K562 (cell line): ENCODE measurements around the gene VMP1. TPM values are rescaled to one million over a fixed set of nuclear protein-coding genes. Genes with fewer than 3 reads are reported as not detected.

Source experiments
- ATAC-seq: fragments of 200-7000 bp; cut with Tn5 transposase; 3 replicates; pipeline ENCODE4 v1.9.1; 2020; ENCODE audit warnings: moderate library complexity
- BruUV-seq: library from RNA; stranded (reverse); fragments of 400-500 nt; replicated peaks from 2 replicates; lab custom pipeline; 2021; lab: Mats Ljungman, UMichigan
- CTCF ChIA-PET: fragments of 300-600 bp; formaldehyde crosslinking; extraction: SDS; loops from one replicate; lab custom pipeline; 2021; ENCODE audit warnings: low intra/inter-chr PET ratio; lab: Yijun Ruan, JAX
- POLR2A ChIA-PET: fragments of 300-600, 350-650 bp; sonication (Branson Sonifier 250); formaldehyde crosslinking; extraction: SDS; loops from one replicate; lab custom pipeline; 2021; ENCODE audit warnings: antibody characterized with exemption, inconsistent platforms; lab: Yijun Ruan, JAX
- DNase-seq, 4 experiments: peaks; one replicate each; pipeline versions ENCODE4 v3.0.0 to v3.0.0-alpha.2; 2011 to 2018; ENCODE audit warnings: low spot score in 3 of 4, mixed read lengths in 3 of 4; ENCODE audit errors: extremely low read depth in 1 of 4
- FAIRE-seq: peaks from 2 replicates; lab custom pipeline; 2011; peaks lifted over from hg19 to GRCh38; lab: Jason Lieb, UNC
- H2AFZ ChIP-seq: 2 replicates; pipeline ENCODE4 v1.6.0; 2011; ENCODE audit warnings: low read depth, low read length, control low read depth, inconsistent platforms
- H3K27ac ChIP-seq: fragments of 200-600 bp; 3 replicates; pipeline ENCODE4 v1.8.0; 2011; ENCODE audit warnings: low read depth, mild to moderate bottlenecking, control low read depth, inconsistent platforms, low read length, moderate library complexity, mixed read lengths; ENCODE audit errors: extremely low read depth
- H3K27me3 ChIP-seq, 2 experiments: fragments of 300-600 bp in 1 of 2; 2 replicates in 1 of 2; 3 replicates in 1 of 2; pipeline versions ENCODE4 v1.6.0 to v1.8.0; 2011; ENCODE audit warnings: inconsistent platforms in 2 of 2, low read length in 2 of 2, mild to moderate bottlenecking in 1 of 2, mixed read lengths in 1 of 2, moderate library complexity in 1 of 2; ENCODE audit not compliant: control insufficient read depth in 2 of 2, insufficient read depth in 2 of 2
- H3K36me3 ChIP-seq: fragments of 300-600 bp; 3 replicates; pipeline ENCODE4 v1.8.0; 2011; ENCODE audit warnings: mild to moderate bottlenecking, low read length, inconsistent platforms; ENCODE audit not compliant: control insufficient read depth, insufficient read depth
- H3K4me1 ChIP-seq, 2 experiments: fragments of 200-600 bp in 1 of 2; replicated peaks in 1 of 2; 2 replicates in 1 of 2; 3 replicates in 1 of 2; pipeline versions ENCODE4 v1.5.1 to v1.8.0; 2011; ENCODE audit warnings: inconsistent platforms in 2 of 2, low read length in 2 of 2, mild to moderate bottlenecking in 1 of 2, mixed read lengths in 1 of 2, moderate library complexity in 1 of 2; ENCODE audit not compliant: control insufficient read depth in 2 of 2, insufficient read depth in 2 of 2
- H3K4me2 ChIP-seq: 2 replicates; pipeline ENCODE4 v1.6.1; 2011; ENCODE audit warnings: low read length, control low read depth, inconsistent platforms, mixed read lengths; ENCODE audit not compliant: insufficient read depth
- H3K4me3 ChIP-seq: fragments of 200-600 bp; sonication (generic), shearing (Covaris generic); 2 replicates; pipeline ENCODE4 v1.5.1; 2016; ENCODE audit warnings: control low read depth, inconsistent platforms
- H3K79me2 ChIP-seq: fragments of 200-600 bp; 3 replicates; pipeline ENCODE4 v1.8.0; 2011; ENCODE audit warnings: low read length, inconsistent platforms; ENCODE audit not compliant: control insufficient read depth, insufficient read depth
- H3K9ac ChIP-seq, 2 experiments: 2 replicates each; pipeline versions ENCODE4 v1.6.0 to v1.6.1; 2011; ENCODE audit warnings: low read depth in 2 of 2, low read length in 2 of 2, control low read depth in 1 of 2, inconsistent platforms in 1 of 2, mild to moderate bottlenecking in 1 of 2, mixed read lengths in 1 of 2; ENCODE audit not compliant: insufficient read depth in 1 of 2
- H3K9me1 ChIP-seq: one replicate; pipeline ENCODE4 v1.6.0; 2011; ENCODE audit warnings: inconsistent platforms, mild to moderate bottlenecking, low read length, moderate library complexity; ENCODE audit not compliant: control insufficient read depth, insufficient read depth
- H3K9me3 ChIP-seq: replicated peaks from 2 replicates; pipeline ENCODE4 v1.5.1; 2011; ENCODE audit warnings: low read depth, low read length, inconsistent platforms; ENCODE audit not compliant: control insufficient read depth, insufficient read depth
- H4K20me1 ChIP-seq: replicated peaks from 2 replicates; pipeline ENCODE4 v1.6.1; 2011; ENCODE audit warnings: low read length, inconsistent platforms, mixed read lengths; ENCODE audit not compliant: control insufficient read depth, insufficient read depth
- NFE2 ChIP-seq: IDR thresholded peaks from 2 replicates; pipeline ENCODE4 v1.6.1; 2014; ENCODE audit warnings: antibody characterized with exemption, low read depth
- NONO ChIP-seq, 2 experiments: fragments of 200-400 bp in 1 of 2; fragments of 450-650 bp in 1 of 2; formaldehyde crosslinking in 1 of 2; IDR thresholded peaks; 2 replicates each; pipeline ENCODE4 v1.6.1; 2017; ENCODE audit warnings: low read depth in 2 of 2, mild to moderate bottlenecking in 2 of 2, moderate library complexity in 2 of 2, low read length in 1 of 2
- SAP30 ChIP-seq: fragments of 200-600 bp; sonication (generic); IDR thresholded peaks from 2 replicates; pipeline ENCODE4 v1.6.1; 2012; ENCODE audit warnings: borderline replicate concordance, low read depth, mild to moderate bottlenecking, moderate library complexity, low read length, control low read depth, inconsistent platforms; ENCODE audit not compliant: insufficient read depth, poor library complexity, severe bottlenecking
- TAL1 ChIP-seq: fragments of 450-650 bp; IDR thresholded peaks from 2 replicates; pipeline ENCODE4 v1.6.1; 2016; ENCODE audit warnings: mild to moderate bottlenecking
- ZBTB1 ChIP-seq: sonication (generic); formaldehyde crosslinking; IDR thresholded peaks from 2 replicates; pipeline ENCODE4 v1.8.1; 2023; ENCODE audit warnings: missing genetic modification reagents, low read depth, mild to moderate bottlenecking, borderline replicate concordance
- ZFX ChIP-seq: sonication (generic); formaldehyde crosslinking; IDR thresholded peaks from 2 replicates; pipeline ENCODE4 v1.8.0; 2022; ENCODE audit warnings: mild to moderate bottlenecking, missing genetic modification reagents, moderate library complexity
- ZNF316 ChIP-seq: fragments of 450-650 bp; IDR thresholded peaks from 2 replicates; pipeline ENCODE4 v1.6.1; 2016
- WGBS: fragments of 100-300 bp; shearing (Covaris generic); methylation state at CpG from one replicate; pipeline ENCODE4 v1.1.6; 2016; ENCODE audit warnings: low coverage, mixed read lengths; ENCODE audit not compliant: insufficient coverage; ENCODE audit errors: missing lambda C conversion rate; 5-methylcytosine and 5-hydroxymethylcytosine counted together
- in situ Hi-C: fragments of 300-500 bp; cut with MboI; formaldehyde crosslinking; loops from 4 replicates; pipeline ENCODE4 v1.15.0; 2018; ENCODE audit warnings: inconsistent platforms, mixed read lengths
- intact Hi-C: fragments of 100-400 bp; cut with micrococcal nuclease; formaldehyde crosslinking; loops from 2 replicates; pipeline ENCODE4 v1.14.2; 2022
- polyA plus RNA-seq, 8 experiments: library from polyadenylated mRNA; depleted of rRNA in 4 of 8; stranded (reverse) in 5 of 8; unstranded in 3 of 8; fragments of >200 nt; fragmentation: Nextera tagmentation in 2 of 8; fragmentation: Illumina TruSeq in 1 of 8; extraction: Ambion mirVana in 2 of 8; extraction: Trizol in 1 of 8; gene quantifications; 2 replicates each; pipeline versions ENCODE4 v1.2.1 to v1.2.3, GENCODE V29; 2011 to 2014; ENCODE audit warnings: inconsistent platforms in 1 of 8, missing spikeins in 1 of 8
- total RNA-seq, 7 experiments: library from RNA; depleted of rRNA in 6 of 7; stranded (reverse); fragments of >200 nt in 6 of 7; fragmentation: Illumina TruSeq in 2 of 7; extraction: Trizol in 2 of 7; gene quantifications; 2 replicates each; pipeline versions ENCODE4 v1.2.1 to v1.2.3, GENCODE V29; 2011 to 2021; ENCODE audit warnings: low replicate concordance in 1 of 7
- TF ChIP-seq, protein P1 (sequence below): fragments of 450-650 bp; IDR thresholded peaks from 2 replicates; pipeline ENCODE4 v1.6.1; 2016; ENCODE audit warnings: borderline replicate concordance
- TF ChIP-seq, protein P2 (sequence below), 3 experiments: IDR thresholded peaks in 2 of 3; conservative IDR thresholded peaks in 1 of 3; 2 replicates each; pipeline ENCODE4 v1.5.1; 2011 to 2012; ENCODE audit warnings: low read length in 3 of 3, mild to moderate bottlenecking in 3 of 3, control low read depth in 2 of 3, improper control_type of control experiment in 1 of 3, inconsistent platforms in 1 of 3, low read depth in 1 of 3, mixed read lengths in 1 of 3, moderate library complexity in 1 of 3; ENCODE audit not compliant: insufficient read depth in 2 of 3

The VMP1 gene
- total and polyA plus RNA-seq, 9 of the 15 experiments (the other 6 are each of a cell fraction or from before 2014, with no cell fraction given): 123 to 304 (median 151) TPM

DNA sequence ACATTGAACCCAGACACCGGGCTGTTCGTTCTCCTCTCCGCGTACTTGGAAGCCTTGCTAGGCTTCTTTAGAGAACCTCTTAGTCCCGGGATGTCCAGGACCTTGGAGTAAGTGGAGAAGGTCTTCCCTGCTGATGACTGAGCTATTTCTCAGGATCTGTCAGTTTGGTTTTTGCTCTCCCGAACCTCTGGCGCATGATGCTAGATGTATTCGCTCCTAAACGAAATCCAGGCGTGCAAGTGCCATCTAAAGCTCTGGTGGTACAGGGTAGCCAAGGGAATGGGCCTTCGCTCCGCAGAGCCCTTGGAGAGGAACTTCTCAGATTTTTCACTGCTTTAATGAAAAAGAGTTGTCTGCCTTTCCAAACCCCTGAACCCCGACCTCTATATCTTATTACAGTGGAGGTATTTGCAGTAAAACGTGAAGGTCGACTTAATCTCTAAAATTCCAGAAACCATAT, 547 bp downstream of the VMP1 start:
- WGBS: under 1% methylated on average over 15 of the region's 15 CpGs
- peaks cover 15 to 18% of the 10 kb centered on the region in 2 experiments; a peak in 3 of 5 replicates for H3K4me1 ChIP-seq
- BruUV-seq: no TSS peak
- H3K79me2 ChIP-seq: peaks cover 98% of the 10 kb centered on the region
- DNase-seq (no peak), FAIRE-seq (no peak), ATAC-seq (peak; percentile 0; the same call in 1 of the 3 replicates)
- in situ Hi-C loops: no loop called here
- peak overlapping the region; percentile 91 for H2AFZ ChIP-seq
- peaks cover 29% of the 10 kb centered on the region; the same call in 2 of the 3 replicates for H3K36me3 ChIP-seq
- no peaks in the 10 kb centered on the region for H3K27me3 ChIP-seq
- intact Hi-C loops: loop anchor here (2.0 to 5.0 kb wide), 2 partner anchors 23 to 129 kb away; no protein-coding TSS in a partner anchor
- H4K20me1 ChIP-seq: peaks cover 11% of the 10 kb centered on the region; the same call in 1 of the 2 replicates
- ChIA-PET CTCF (no interaction called here), POLR2A (interaction anchor here (0.6 to 1.9 kb wide), 16 partner anchors 9 to 255 kb away, joined by 3 to 10 read pairs (median 3); partner anchors contain the start of gene CLTC)
- peak overlapping the region; percentile 95 for H3K4me2 ChIP-seq
- no peaks in the 10 kb centered on the region for H3K9me3 ChIP-seq
- peak overlapping the region; percentile 95 to 100 for H3K9ac ChIP-seq
- TF ChIP-seq ZBTB1 (CRISPR knock-in tag) (peak; percentile 6; the same call in 1 of the 2 replicates), TAL1 (no peak), NFE2 (peak; percentile 48; the same call in 1 of the 2 replicates), ZFX (CRISPR knock-in tag) (0 out of 2 replicates have a peak, but pooled peaks have one; percentile 28), SAP30 (peak; percentile 9), ZNF316 (0 out of 2 replicates have a peak, but pooled peaks have one; percentile 14), NONO (IDR thresholded peaks at IDR 0.05; ENCODE audit: low read depth in 2 of 2, low read length in 1 of 2) (no peak)
- TF ChIP-seq, protein P1, sequence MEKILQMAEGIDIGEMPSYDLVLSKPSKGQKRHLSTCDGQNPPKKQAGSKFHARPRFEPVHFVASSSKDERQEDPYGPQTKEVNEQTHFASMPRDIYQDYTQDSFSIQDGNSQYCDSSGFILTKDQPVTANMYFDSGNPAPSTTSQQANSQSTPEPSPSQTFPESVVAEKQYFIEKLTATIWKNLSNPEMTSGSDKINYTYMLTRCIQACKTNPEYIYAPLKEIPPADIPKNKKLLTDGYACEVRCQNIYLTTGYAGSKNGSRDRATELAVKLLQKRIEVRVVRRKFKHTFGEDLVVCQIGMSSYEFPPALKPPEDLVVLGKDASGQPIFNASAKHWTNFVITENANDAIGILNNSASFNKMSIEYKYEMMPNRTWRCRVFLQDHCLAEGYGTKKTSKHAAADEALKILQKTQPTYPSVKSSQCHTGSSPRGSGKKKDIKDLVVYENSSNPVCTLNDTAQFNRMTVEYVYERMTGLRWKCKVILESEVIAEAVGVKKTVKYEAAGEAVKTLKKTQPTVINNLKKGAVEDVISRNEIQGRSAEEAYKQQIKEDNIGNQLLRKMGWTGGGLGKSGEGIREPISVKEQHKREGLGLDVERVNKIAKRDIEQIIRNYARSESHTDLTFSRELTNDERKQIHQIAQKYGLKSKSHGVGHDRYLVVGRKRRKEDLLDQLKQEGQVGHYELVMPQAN: peak; percentile 18; the same call in 1 of the 2 replicates
- TF ChIP-seq, protein P2, sequence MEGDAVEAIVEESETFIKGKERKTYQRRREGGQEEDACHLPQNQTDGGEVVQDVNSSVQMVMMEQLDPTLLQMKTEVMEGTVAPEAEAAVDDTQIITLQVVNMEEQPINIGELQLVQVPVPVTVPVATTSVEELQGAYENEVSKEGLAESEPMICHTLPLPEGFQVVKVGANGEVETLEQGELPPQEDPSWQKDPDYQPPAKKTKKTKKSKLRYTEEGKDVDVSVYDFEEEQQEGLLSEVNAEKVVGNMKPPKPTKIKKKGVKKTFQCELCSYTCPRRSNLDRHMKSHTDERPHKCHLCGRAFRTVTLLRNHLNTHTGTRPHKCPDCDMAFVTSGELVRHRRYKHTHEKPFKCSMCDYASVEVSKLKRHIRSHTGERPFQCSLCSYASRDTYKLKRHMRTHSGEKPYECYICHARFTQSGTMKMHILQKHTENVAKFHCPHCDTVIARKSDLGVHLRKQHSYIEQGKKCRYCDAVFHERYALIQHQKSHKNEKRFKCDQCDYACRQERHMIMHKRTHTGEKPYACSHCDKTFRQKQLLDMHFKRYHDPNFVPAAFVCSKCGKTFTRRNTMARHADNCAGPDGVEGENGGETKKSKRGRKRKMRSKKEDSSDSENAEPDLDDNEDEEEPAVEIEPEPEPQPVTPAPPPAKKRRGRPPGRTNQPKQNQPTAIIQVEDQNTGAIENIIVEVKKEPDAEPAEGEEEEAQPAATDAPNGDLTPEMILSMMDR (IDR thresholded peaks at IDR 0.05 in 2 of 3, conservative IDR thresholded peaks at IDR 0.05 in 1 of 3; ENCODE audit: insufficient read depth in 2 of 3, low read depth in 1 of 3, low read length in 3 of 3): no peak
- no peaks in the 10 kb centered on the region for H3K9me1 ChIP-seq
- peak overlapping the region; percentile 99 for H3K27ac ChIP-seq
- peak overlapping the region; percentile 92 for H3K4me3 ChIP-seq
